HL-60 (cell line): ENCODE measurements around the gene SMIM20.

Experiments
- DNase-seq, 2 experiments: peaks; one replicate each; pipeline ENCODE4 v3.0.0-alpha.2; 2010 to 2020; ENCODE audit warnings: low read depth in 1 of 2, low spot score in 1 of 2
- H3K27ac ChIP-seq: fragments of 250-450 bp; sonication (Bioruptor Pico); replicated peaks from 2 replicates; pipeline ENCODE4 v1.5.1; 2020; ENCODE audit warnings: mild to moderate bottlenecking, moderate library complexity
- H3K27me3 ChIP-seq: fragments of 250-450 bp; sonication (Bioruptor Pico); 2 replicates; pipeline ENCODE4 v1.5.1; 2021; ENCODE audit warnings: mild to moderate bottlenecking, moderate library complexity; ENCODE audit not compliant: insufficient read depth, poor library complexity, severe bottlenecking
- H3K4me3 ChIP-seq: replicated peaks from 2 replicates; pipeline ENCODE4 v1.5.1; 2011; ENCODE audit warnings: mild to moderate bottlenecking, control low read depth, low read length; ENCODE audit not compliant: insufficient read depth
- CTCF ChIP-seq: IDR thresholded peaks from one replicate; pipeline ENCODE4 v1.5.1; 2011; ENCODE audit warnings: low read length, control low read depth, inconsistent platforms; ENCODE audit not compliant: insufficient read depth
- GABPA ChIP-seq: IDR thresholded peaks from 2 replicates; pipeline ENCODE4 v1.6.1; 2012; ENCODE audit warnings: low read depth
- POLR2AphosphoS5 ChIP-seq: IDR thresholded peaks from 2 replicates; pipeline ENCODE4 v1.6.1; 2012; ENCODE audit warnings: low read depth
- REST ChIP-seq: IDR thresholded peaks from 2 replicates; pipeline ENCODE4 v1.6.1; 2012; ENCODE audit warnings: low read depth; ENCODE audit not compliant: insufficient replicate concordance
- SPI1 ChIP-seq: IDR thresholded peaks from 2 replicates; pipeline ENCODE4 v1.6.1; 2012; ENCODE audit warnings: low read depth, mild to moderate bottlenecking, borderline replicate concordance

Gene SMIM20

GRCh38 chr4:25923745-25924144 lies 9.7 kb downstream of the SMIM20 start:
- Histone ChIP-seq H3K4me3 (no peak overlapping the region), H3K27ac (no peak overlapping the region), H3K27me3 (no peaks in the 10 kb centered on the region)
- TF ChIP-seq CTCF (no peak), REST (no peak), POLR2AphosphoS5 (no peak), GABPA (no peak), SPI1 (no peak)
- DNase-seq, result no peak

GRCh38 chr4:25925486-25926201 lies 11.6 kb downstream of the SMIM20 start:
- DNase-seq, result peak in 1 of 2 experiments; percentile 17
- no peak overlapping the region for H3K27ac ChIP-seq
- TF ChIP-seq SPI1 (no peak), CTCF (peak; percentile 32)

GRCh38 chr4:25926462-25926861 lies 12.4 kb downstream of the SMIM20 start:
- Histone ChIP-seq H3K27ac (no peak overlapping the region), H3K27me3 (no peaks in the 10 kb centered on the region), H3K4me3 (no peak overlapping the region)
- no peak for TF ChIP-seq POLR2AphosphoS5
- no peak for TF ChIP-seq GABPA
- no peak for TF ChIP-seq REST
- TF ChIP-seq CTCF, result no peak
- no peak for TF ChIP-seq SPI1
- no peak for DNase-seq

More at GRCh38 chr4:25925486-25926201, 11.6 kb downstream of the SMIM20 start:
- H3K4me3 ChIP-seq, result no peak overlapping the region
- no peaks in the 10 kb centered on the region for H3K27me3 ChIP-seq
